Measurements from ENCODE around the gene CCDC97. TPM values are rescaled to one million over a fixed set of nuclear protein-coding genes. Genes with fewer than 3 reads are reported as not detected.

The CCDC97 gene
- total RNA-seq, 1 donor from 2014 or later = 35.9 TPM

- TF ChIP-seq CTCF (IDR thresholded peaks at IDR 0.05) = no peak
- no peak for DNase-seq (ENCODE audit: extremely low spot score, unreplicated experiment)
- H3K27ac Mint-ChIP-seq (ENCODE audit: unreplicated experiment) = peak overlapping the region; percentile 58
- H3K36me3 Mint-ChIP-seq (ENCODE audit: unreplicated experiment) = peaks cover 51% of the 10 kb centered on the region
- no peak overlapping the region for H3K4me3 Mint-ChIP-seq (ENCODE audit: unreplicated experiment)
- H3K9me3 Mint-ChIP-seq (ENCODE audit: unreplicated experiment) = no peaks in the 10 kb centered on the region
- H3K27me3 Mint-ChIP-seq (ENCODE audit: unreplicated experiment) = no peaks in the 10 kb centered on the region
- peaks cover 28% of the 10 kb centered on the region for H3K4me1 Mint-ChIP-seq (ENCODE audit: unreplicated experiment)
These were observed 15.6 kb upstream of the CCDC97 start for GRCh38 chr19:41294393-41294792.

- Mint-ChIP-seq H3K27ac (ENCODE audit: unreplicated experiment) (peak overlapping the region; percentile 98), H3K9me3 (ENCODE audit: unreplicated experiment) (no peaks in the 10 kb centered on the region), H3K4me1 (ENCODE audit: unreplicated experiment) (peaks cover 36% of the 10 kb centered on the region), H3K4me3 (ENCODE audit: unreplicated experiment) (no peak overlapping the region), H3K36me3 (ENCODE audit: unreplicated experiment) (peaks cover 52% of the 10 kb centered on the region), H3K27me3 (ENCODE audit: unreplicated experiment) (no peaks in the 10 kb centered on the region)
- no peak for TF ChIP-seq CTCF (IDR thresholded peaks at IDR 0.05)
- no peak for DNase-seq (ENCODE audit: extremely low spot score, unreplicated experiment)
These were observed 14.5 kb upstream of the CCDC97 start for GRCh38 chr19:41295499-41295898.

GRCh38 chr19:41296433-41296871, 13.5 kb upstream of the CCDC97 start:
- H3K27ac Mint-ChIP-seq (ENCODE audit: unreplicated experiment) = peak overlapping the region; percentile 98
- no peak for TF ChIP-seq CTCF (IDR thresholded peaks at IDR 0.05)
- H3K4me1 Mint-ChIP-seq (ENCODE audit: unreplicated experiment) = peaks cover 36% of the 10 kb centered on the region
- no peak for DNase-seq (ENCODE audit: extremely low spot score, unreplicated experiment)
- no peaks in the 10 kb centered on the region for H3K9me3 Mint-ChIP-seq (ENCODE audit: unreplicated experiment)
- H3K27me3 Mint-ChIP-seq (ENCODE audit: unreplicated experiment) = no peaks in the 10 kb centered on the region
- peaks cover 60% of the 10 kb centered on the region for H3K36me3 Mint-ChIP-seq (ENCODE audit: unreplicated experiment)
- no peak overlapping the region for H3K4me3 Mint-ChIP-seq (ENCODE audit: unreplicated experiment)

GRCh38 chr19:41297628-41298347, 12.2 kb upstream of the CCDC97 start:
- Mint-ChIP-seq H3K4me3 (ENCODE audit: unreplicated experiment) (no peak overlapping the region), H3K4me1 (ENCODE audit: unreplicated experiment) (peaks cover 36% of the 10 kb centered on the region), H3K27ac (ENCODE audit: unreplicated experiment) (peak overlapping the region; percentile 98), H3K36me3 (ENCODE audit: unreplicated experiment) (peaks cover 62% of the 10 kb centered on the region), H3K27me3 (ENCODE audit: unreplicated experiment) (no peaks in the 10 kb centered on the region), H3K9me3 (ENCODE audit: unreplicated experiment) (no peaks in the 10 kb centered on the region)
- no peak for DNase-seq (ENCODE audit: extremely low spot score, unreplicated experiment)
- TF ChIP-seq CTCF (IDR thresholded peaks at IDR 0.05) = no peak

GRCh38 chr19:41298348-41298964, 11.5 kb upstream of the CCDC97 start:
- Mint-ChIP-seq H3K27me3 (ENCODE audit: unreplicated experiment) (no peaks in the 10 kb centered on the region), H3K9me3 (ENCODE audit: unreplicated experiment) (no peaks in the 10 kb centered on the region), H3K36me3 (ENCODE audit: unreplicated experiment) (peaks cover 60% of the 10 kb centered on the region), H3K4me3 (ENCODE audit: unreplicated experiment) (no peak overlapping the region), H3K27ac (ENCODE audit: unreplicated experiment) (peak overlapping the region; percentile 98), H3K4me1 (ENCODE audit: unreplicated experiment) (peaks cover 36% of the 10 kb centered on the region)
- TF ChIP-seq CTCF (IDR thresholded peaks at IDR 0.05) = no peak
- peak; percentile 92 for DNase-seq (ENCODE audit: extremely low spot score, unreplicated experiment)

Measured in osteocyte (in vitro differentiated cells).